Suppressor macrophage treated with lipopolysaccharide for 4 hours (primary cell): ENCODE data around the gene RBMS3.
"Not testable (repeated sequence)": the region's sequence is repeated elsewhere in the genome, so short reads cannot be mapped to it uniquely, and the experiment has no call there.

ENCODE experiments used
- DNase-seq: peaks from one replicate; pipeline ENCODE4 v3.0.0-alpha.2; 2020

The RBMS3 gene

DNA sequence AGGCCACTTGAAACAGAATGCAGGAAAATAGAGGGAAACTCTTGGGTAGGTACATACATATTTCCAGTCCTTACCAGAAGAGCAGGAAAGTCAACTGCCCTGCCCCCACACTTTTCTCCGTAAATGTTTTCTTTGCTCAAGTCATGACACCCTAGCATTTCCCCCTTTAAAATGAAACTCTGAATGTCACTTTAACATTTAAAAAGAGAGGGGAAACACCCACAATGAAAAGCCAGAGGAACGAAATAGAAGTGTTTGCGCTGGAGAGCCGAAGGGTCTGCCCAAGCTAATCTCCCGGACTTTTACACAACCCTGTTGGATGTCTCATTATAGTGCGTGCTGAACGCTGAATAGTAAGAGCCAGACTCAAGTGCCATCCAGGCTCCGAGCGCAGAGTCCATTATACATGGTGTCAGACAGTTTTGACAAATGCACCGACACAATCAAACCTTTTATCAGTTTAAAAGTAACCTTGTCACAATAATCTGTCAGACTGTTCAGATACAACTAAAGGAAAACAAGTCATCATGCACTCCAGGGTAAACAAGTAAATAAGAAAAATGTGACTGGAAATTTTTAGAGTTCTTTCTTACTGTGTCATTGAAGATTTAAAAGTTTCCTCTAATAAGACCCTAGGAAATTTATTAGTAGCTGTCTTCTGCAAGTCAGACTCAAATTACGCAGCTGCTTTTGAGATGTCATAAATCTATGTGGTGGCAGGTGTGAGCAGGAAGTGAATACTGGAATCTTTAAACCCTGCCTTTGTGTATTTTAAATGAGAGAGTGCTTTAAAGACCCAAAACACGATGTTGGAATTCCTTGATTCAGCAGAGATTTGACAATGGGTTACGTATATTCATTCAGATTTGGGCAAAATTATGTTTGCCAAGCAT, 159.8 kb downstream of the RBMS3 start:
- no peak for DNase-seq

DNA sequence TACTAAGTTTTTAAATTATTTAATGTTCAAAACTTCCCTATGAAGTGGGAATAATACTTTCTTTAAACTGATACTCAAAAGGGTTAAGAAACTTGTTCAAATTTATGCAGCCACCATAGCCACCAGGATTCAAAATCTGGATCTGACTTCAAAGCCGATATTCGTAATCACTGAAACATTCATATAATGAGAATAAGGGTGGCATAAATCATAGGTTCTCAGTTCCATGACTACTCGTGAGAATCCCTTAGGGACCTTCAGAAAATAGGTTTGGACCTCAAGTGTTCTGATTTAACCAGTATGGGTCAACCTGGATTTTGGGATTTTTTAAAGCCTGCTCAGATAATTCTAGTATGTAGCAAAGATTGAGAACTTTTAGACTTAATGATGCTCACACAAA, 160.6 kb downstream of the RBMS3 start:
- DNase-seq = no peak

DNA sequence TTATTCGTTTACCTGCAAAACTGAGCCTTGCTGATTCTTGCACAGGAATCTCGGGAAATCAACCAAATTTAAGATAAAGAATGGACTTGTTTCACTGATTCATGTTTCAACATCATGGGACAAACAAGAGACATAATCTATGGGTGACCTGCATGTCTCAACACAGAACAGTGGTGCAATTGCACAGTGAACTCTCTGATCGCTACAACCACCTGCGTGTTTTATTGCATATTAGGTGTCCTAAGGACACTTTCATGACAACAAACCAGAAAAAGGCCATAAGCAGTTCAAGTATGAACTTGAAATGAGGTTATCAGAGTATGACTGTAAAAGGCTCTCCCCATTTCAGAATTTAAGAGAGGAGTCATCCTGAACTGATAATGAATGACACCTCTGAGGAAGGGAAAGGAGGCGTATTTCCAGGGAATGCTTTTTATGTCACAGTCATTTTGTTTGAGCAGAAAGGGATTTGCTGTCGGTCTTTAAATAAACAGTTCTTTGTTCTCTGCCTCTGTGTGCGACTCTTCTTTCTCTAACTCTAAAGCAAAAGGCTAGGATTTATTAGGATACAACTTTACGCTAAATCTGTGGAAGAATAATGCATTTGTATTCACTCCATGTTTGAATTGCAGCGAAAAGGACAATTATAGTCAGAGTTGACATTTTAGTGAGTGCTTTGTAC, 167.2 kb downstream of the RBMS3 start:
- DNase-seq = no peak

DNA sequence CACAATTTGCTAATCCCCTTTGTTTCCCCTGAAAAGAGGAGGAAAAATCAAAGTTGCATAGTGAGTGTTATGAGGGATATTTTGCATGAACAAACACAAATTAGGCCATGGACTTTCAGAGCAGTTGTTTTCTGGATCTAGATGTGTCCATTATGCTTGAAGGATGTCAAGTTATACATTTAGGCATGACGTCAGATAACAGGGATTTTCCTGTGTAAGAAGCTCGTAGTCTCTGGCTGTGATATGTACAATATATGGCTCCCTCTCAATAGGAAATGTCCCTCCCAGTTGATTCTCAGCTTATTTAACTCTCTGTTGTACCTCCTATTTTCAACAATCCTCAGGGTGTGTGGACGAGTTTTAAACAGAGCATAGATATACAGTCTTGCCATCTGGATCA, 171.0 kb downstream of the RBMS3 start:
- DNase-seq = no peak

DNA sequence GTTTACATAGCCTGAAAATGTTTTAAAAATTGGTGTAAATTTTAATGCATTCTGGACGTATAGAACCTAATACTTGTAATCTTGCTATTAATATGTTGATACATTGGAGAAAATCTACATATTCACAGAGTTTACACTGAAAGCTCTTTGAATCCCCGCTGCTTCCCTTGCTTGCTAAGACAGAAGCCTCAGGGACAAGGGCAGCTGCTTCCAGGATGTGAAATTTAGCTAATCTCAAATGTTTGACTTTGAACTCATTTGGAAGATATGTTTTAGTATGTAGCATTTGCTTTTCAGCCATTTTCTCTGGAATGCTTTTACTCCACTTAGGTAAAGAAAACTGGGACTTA, 172.0 kb downstream of the RBMS3 start:
- no peak for DNase-seq

DNA sequence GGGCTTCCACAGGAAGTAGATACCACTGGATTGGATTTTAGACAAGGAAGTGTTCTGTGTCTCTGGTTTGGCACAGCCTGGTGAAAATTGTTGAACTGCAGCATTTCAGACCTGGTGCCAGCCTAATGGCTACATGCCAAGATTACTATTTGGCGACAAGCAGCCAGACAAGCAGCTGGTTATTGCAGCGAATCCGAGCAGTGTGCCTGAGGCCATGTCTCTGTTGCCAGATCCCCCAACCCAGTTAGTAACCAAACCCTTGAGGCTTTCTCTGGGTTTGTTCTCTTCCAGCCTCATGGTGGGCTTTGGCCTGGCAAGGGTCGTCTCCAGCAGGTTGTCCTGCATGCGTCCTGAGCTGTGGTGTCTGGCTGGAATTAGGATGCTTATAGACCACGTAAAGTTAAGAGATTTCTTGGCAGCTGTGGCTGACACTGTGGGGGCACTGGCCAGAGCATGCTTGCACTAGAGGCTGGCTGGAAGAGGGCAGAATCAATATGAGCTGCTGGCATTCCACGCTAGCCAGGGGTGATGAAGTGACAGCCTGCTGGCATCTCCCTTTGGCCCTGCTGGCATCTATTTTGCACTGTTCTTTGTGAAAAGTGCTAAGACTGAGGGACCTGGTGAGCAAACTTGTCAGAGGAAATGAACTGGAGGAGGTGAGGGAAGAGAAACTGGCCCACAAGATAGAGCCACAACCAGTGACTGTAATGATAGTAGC, 172.6 kb downstream of the RBMS3 start:
- DNase-seq = no peak

DNA sequence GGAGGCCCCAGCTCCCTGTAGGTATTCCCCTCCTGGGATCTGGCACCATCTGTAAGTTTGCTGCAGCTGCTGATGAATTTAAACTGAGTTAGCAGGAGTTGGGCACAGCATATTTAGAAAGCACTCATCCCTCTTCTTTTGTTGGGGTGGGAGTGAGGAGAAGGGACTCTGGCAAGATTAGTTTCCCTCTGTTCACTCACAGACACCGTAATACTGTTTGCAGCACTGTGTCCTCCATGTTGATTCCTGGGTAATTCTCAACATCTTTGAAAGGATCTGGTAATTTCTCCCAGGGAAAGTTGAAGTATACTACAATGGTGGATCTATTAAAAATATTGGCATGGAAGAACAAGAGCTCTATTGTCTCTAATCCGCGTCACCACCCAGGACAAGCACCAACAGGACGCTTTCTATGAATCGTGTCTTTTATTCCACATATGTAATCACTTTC, 173.3 kb downstream of the RBMS3 start:
- no peak for DNase-seq

DNA sequence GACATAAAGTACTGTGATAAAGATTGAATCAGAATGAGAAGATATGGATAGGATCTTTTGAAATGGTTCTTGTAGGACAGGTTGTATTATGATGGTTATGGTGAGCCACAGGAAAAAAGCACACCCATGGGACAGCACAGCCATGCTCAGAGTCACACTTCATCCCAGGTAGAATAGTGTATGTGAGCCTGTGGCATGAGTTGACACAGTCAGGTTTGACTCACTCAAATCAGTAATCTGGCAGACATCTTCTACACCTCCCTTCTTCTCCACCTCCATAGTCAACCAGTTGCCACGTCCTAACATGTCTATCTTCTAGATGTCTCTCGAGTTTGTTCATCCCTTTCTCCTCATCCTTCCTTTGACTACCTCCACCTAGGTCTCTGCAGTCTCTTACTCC, 176.0 kb downstream of the RBMS3 start:
- no peak for DNase-seq

DNA sequence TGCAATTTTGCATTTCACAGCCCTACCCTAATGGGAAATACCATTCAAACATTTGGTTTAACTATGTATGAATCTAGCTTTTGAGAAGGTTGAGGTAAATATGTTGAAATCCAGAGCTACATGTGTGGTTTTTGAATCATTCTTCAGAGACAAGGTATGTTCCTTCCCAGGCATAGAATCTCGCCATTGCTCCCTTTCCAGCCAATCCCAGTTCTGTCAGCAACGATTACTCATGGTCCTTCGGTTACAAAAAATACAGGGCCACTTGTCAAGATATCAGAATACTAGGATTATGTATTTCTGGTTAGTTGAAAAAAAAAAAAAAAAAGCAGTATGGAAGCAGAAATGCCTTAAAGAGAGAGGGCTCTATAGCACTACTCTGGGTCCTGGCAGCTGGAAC, 182.4 kb downstream of the RBMS3 start:
- no peak for DNase-seq

DNA sequence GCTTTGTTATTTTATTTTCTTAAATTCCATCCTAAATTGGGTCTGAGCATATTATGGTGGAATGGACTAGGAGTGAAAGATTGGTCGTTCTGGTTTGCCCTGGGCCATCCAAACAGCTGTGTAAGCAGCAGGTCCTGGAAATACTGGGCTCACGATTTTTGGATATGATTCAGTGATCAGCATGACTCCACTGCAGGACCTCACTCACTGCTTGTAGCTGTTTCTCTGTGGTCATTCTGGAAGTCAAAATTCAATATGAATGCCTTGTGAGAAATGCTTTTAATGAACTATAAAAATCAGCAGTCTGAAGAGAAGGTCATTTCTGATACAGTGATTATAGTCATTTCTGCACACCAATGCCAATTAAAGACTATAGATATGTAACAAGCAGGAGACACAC, 185.0 kb downstream of the RBMS3 start:
- DNase-seq = no peak

DNA sequence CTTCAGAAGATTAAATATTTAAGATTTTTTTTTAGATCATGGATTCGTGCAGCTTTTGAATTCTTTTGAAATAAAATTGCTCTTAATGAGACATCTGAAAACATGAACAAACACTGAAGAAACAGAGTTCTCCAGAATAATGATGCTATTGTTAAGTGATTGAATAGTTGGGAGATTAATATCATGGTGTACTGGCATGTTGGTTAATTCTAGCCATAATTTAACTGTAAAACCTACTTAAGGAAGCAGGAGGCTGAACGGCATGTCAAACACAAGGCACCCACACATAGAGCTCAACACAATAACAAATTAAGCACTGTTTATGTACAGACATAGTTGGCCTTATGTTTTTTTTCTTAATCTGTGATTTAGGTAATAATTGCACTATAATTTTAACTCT, 185.6 kb downstream of the RBMS3 start:
- no peak for DNase-seq

DNA sequence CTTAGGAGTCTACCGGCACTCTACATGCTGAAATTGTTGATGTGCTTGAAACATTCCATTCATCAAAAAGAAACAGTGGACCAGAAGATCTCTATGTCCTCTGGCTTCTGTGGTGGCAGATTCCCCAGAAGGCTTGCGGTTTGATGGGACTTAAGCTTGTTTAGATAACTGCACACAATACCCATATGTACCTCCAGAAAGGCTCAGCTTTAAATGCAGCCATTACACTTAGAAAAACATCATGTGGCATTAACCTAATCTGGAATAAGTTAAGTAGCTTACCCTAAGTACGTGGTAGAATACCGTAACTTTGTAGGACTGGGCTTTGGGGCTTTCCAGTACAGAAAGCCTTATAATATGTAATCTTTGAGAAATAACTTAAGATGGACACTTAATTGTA, 187.3 kb downstream of the RBMS3 start:
- no peak for DNase-seq

DNA sequence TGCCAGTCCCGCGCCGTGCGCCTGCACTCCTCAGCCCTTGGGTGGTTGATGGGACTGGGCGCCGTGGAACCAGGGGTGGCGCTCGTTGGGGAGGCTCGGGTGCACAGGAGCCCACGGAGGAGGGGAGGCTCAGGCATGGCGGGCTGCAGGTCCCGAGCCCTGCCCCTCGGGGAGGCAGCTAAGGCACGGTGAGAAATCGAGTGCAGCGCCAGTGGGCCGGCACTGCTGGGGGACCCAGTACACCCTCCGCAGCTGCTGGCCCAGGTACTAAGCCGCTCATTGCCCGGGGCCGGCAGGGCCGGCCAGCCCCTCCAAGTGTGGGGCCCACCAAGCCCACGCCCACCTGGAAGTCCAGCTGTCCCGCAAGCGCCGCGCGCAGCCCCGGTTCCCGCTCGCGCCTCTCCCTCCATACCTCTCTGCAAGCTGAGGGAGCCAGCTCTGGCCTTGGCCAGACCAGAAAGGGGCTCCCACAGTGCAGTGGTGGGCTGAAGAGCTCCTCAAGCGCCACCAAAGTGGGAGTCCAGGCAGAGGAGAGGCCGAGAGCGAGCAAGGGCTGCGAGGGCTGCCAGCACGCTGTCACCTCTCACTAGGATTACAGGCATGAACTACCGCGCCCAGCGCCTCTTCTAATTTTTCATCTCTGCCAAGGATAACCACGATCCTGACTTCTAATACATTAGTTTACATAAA, 192.8 kb downstream of the RBMS3 start:
- not testable (repeated sequence) for DNase-seq

DNA sequence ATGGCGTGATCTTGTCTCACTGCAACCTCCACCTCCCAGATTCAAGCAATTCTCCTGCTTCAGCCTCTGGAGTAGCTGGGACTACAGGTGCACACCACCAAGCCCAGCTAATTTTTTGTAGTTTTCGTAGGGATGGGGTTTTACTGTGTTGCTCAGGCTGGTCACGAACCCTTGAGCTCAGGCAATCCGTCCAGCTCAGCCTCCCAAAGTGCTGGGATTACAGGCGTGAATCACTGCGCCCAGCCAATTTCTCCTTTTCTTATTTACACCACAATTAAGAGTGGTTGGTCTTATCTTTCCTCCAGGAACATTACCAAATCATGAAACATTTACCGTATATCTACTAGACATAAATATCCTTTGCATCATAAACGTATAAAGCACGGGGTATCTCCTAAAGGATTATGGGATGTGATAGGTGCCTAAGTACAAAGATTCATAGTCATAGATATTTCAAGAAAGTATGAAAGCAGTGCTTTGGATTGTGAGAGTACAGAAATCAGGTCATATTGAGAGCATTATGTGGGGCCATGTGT, 194.5 kb downstream of the RBMS3 start:
- DNase-seq = no peak

DNA sequence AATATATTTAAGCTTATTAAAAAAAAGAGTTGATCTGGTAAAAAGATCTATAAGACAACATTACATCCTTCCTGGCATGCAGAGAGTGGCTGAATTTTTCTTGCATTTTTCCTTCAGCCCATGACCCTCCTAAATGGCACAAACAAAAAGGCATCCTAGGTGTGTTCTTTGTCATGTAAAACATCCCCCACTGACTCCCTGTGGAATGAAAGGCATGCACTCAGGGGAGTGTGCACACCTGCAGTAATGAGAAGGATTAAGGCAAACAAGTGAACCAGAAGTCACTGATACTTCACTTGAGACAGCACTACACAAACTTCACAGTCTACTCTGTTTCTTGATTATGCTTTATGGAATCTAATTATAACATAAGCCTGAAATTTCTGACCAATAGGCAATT, 195.0 kb downstream of the RBMS3 start:
- no peak for DNase-seq

DNA sequence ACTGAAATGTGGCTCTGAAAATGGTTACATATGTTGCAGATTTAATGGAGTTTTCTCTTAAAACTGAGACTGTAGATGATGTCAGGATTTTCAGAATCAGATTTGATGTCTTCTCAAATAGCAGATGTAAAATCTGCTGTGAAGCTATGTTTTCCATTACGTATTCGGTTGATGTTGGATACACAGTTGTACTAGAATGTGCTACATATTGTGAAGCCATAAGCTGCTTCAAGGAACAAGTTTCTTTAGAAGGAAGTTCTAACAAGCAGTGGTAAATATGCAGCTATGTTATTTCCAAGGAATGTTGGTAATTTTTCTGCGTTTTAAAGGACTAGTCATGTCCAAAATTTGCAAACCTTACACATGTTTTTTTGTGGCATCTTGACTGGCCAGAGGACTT, 197.7 kb downstream of the RBMS3 start:
- no peak for DNase-seq

DNA sequence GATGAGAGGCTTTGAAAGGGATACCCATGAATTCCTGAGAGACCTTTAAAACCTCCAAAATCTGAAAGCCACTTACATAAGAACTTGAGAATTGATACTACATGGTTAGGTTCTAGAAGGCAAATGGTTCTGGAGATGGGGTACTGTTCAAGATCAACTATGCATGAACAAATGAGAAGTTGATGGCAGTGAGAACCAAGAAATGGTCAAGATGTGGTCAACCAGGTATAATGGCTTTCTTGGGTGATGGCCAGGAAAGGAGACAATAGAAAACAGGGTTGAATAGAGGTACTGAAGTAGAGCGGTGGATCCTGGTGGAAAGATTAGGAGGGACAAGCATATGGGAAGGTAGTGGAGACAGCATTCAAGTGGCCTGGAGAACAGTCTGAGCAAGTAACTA, 200.4 kb downstream of the RBMS3 start:
- no peak for DNase-seq

DNA sequence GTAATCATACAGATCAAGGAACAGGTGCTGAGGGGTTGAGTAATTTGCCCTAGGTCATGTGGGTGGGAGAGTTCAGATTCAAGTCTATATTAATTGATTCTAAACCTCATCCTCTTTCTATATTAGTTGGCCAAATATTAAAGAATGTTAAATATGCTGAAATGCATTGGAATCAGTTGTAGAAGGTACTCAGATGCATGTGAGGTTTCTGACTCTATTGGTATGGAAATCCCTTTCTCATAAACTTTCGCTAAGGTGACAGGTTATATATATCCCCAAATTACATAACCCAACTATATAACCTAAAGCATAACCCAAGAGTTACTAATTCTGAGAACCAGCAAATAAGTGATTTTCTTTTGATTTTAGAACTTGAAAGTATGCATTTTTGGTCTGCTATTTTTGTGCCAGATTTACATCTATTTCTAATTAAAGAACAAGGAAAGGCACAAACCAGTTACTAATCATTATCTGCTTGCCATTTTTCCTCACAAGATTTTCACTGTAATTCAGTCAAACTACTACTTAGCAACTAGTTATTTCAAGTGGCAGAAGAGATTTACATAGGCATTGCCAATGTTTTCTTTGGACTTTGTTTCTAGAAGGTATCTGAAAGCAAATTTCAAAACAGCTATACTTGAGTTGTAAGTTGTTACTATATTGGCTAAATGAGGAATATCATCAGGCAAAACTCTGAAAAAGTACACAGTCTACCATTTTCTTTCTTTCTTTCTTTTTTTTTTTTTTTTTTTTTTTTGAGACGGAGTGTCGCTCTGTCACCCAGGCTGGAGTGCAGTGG, 201.3 kb downstream of the RBMS3 start:
- DNase-seq = no peak

DNA sequence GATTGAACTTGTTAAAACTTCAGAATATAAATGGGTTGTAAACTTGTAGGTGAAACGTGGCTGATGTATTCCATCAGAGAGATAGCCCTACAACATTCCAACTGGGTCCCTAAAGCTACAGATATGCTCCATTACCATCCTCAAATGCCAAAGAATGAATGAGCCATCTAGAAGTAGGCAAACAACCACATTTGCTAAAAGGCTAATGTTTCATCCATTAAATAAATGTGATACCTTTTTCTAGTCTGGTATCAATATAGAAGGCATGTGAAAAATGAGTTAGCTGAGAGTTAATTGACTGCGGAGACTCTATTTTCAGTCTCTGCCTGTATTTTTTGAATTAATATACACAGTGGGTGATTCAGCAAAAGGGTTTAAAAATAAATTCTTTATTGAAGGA, 203.8 kb downstream of the RBMS3 start:
- no peak for DNase-seq

DNA sequence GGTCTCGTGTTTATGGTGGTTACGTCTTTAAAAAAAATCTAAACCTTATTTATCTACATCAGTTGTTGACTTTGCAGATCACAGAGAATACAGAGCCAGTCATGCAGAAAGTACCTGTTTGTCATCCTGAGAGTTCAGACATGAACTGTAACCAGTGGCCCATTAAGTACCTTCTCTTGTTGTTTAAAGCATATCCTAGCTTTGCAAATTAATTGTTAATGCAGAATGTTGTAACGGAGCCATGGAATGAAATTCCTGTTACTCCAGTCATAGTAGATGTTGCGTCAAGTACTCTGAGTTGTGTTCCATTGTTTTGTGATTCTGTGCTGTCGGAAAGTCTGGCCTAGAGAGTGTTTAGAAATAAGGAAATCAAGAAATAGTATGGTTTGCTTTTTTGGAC, 205.2 kb downstream of the RBMS3 start:
- DNase-seq = no peak

DNA sequence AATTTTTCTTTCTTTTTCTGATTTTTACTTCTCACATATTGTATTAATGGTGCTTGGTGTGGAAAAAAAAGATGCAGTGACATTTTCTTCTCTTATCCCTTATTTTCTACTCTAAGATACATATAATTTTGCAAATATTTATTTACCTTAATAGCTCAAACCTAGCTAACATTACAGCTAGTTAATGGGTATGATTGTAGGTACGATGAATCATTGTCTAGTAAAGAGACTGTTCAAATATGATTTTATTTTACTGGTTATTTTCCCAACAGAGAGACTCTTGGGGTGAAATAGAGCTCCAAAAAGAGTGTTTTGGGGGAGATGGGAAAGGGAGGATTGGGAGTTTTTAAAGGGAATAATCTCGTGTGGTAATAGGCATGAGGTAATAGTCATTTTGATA, 206.0 kb downstream of the RBMS3 start:
- no peak for DNase-seq

DNA sequence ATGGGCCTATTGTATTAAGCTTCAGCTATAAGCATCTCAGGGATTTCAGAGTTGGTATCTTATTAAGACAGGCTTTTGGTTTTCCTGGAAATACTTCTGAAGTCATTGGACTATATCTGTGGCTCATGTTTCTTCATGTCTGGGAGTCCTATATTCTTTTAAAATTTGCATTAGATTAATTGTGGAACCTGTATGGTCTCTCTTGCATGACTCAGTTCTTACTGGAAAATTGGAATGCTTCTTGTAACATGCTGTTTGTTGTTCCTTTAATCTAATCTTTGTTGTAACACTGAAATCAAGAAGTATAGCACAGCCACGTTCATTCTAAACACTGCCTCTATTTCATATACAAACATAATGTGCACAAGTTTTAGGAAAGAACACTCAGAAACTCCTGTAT, 208.1 kb downstream of the RBMS3 start:
- DNase-seq = no peak
